GM19395 (cell line): Measurements from ENCODE around the gene OMP.

Source experiments
- ATAC-seq: cut with Tn5 transposase; IDR thresholded peaks from one replicate; pipeline ENCODE4 v1.9.1; 2021; ENCODE audit warnings: mild to moderate bottlenecking, moderate library complexity; ENCODE audit not compliant: unreplicated experiment

Gene OMP

GRCh38 chr11:77152846-77153245 is 50.2 kb downstream of the OMP start:
- no peak for ATAC-seq
